SU-DHL-6 (cell line): ENCODE data around the gene DOK7.

Experiments used
- H2AFZ ChIP-seq: fragments of 200-600 bp; sonication (generic); 2 replicates; pipeline ENCODE4 v1.6.1; 2014; ENCODE audit warnings: low read depth, mild to moderate bottlenecking, moderate library complexity, mixed read lengths, antibody characterized with exemption, low read length; ENCODE audit not compliant: severe bottlenecking
- H3F3A ChIP-seq: fragments of 200-600 bp; shearing (Covaris generic); 2 replicates; pipeline ENCODE4 v1.6.0; 2016; ENCODE audit warnings: antibody characterized with exemption, mild to moderate bottlenecking; ENCODE audit not compliant: insufficient read depth
- H3K27ac ChIP-seq: fragments of 200-600 bp; sonication (generic); 2 replicates; pipeline ENCODE4 v1.5.1; 2016; ENCODE audit warnings: low read depth, mild to moderate bottlenecking, low read length, moderate library complexity, mixed read lengths
- H3K27me3 ChIP-seq: fragments of 200-600 bp; sonication (generic), shearing (Covaris generic); 2 replicates; pipeline ENCODE4 v1.6.0; 2014; ENCODE audit warnings: mild to moderate bottlenecking, low read length
- H3K36me3 ChIP-seq: fragments of 200-600 bp; sonication (generic); 2 replicates; pipeline ENCODE4 v1.6.1; 2014; ENCODE audit warnings: mild to moderate bottlenecking, low read length, mixed read lengths
- H3K4me2 ChIP-seq: fragments of 300-600, 200-600 bp; shearing (Covaris generic), sonication (generic); 2 replicates; pipeline ENCODE4 v1.6.0; 2014; ENCODE audit warnings: low read length, low read depth, mild to moderate bottlenecking; ENCODE audit not compliant: poor library complexity, severe bottlenecking
- H3K4me3 ChIP-seq: fragments of 200-600 bp; sonication (generic); 2 replicates; pipeline ENCODE4 v1.5.1; 2014; ENCODE audit warnings: antibody characterized with exemption, low read length, mild to moderate bottlenecking, mixed read lengths; ENCODE audit not compliant: insufficient read depth, poor library complexity, severe bottlenecking
- H3K79me2 ChIP-seq: fragments of 200-600 bp; sonication (generic); 2 replicates; pipeline ENCODE4 v1.6.1; 2014; ENCODE audit warnings: mild to moderate bottlenecking, low read length, moderate library complexity; ENCODE audit not compliant: insufficient read depth
- H3K9ac ChIP-seq: fragments of 200-600 bp; sonication (generic); 2 replicates; pipeline ENCODE4 v1.7.0; 2014; ENCODE audit warnings: mild to moderate bottlenecking, low read length
- H3K9me2 ChIP-seq: fragments of 200-600 bp; sonication (generic); replicated peaks from 2 replicates; pipeline ENCODE4 v1.6.1; 2014; ENCODE audit warnings: low read length; ENCODE audit not compliant: insufficient read depth
- H3K9me3 ChIP-seq: fragments of 200-600 bp; sonication (generic); 2 replicates; pipeline ENCODE4 v1.6.1; 2014; ENCODE audit warnings: low read length, mixed read lengths; ENCODE audit not compliant: insufficient read depth
- H4K20me1 ChIP-seq: fragments of 200-600 bp; sonication (generic); 2 replicates; pipeline ENCODE4 v1.6.1; 2014; ENCODE audit warnings: low read depth, mild to moderate bottlenecking, antibody characterized with exemption, low read length, moderate library complexity, mixed read lengths
- CTCF ChIP-seq: fragments of 200-600 bp; sonication (generic); IDR thresholded peaks from one replicate; pipeline ENCODE4 v1.5.1; 2017; ENCODE audit warnings: antibody characterized with exemption, mild to moderate bottlenecking, low read length, moderate library complexity; ENCODE audit not compliant: insufficient read depth, poor library complexity, severe bottlenecking
- EZH2phosphoT487 ChIP-seq: fragments of 200-600 bp; sonication (generic), shearing (Covaris generic); conservative IDR thresholded peaks from 2 replicates; pipeline ENCODE4 v1.6.1; 2018; ENCODE audit warnings: mild to moderate bottlenecking, antibody characterized with exemption, low read length, moderate library complexity, mixed read lengths

Gene DOK7

GRCh38 chr4:3476936-3477749 is 14.0 kb downstream of the DOK7 start:
- Histone ChIP-seq H4K20me1 (no peaks in the 10 kb centered on the region), H3K27me3 (no peaks in the 10 kb centered on the region), H3K27ac (no peak overlapping the region), H3K4me3 (no peak overlapping the region), H3K9me3 (no peaks in the 10 kb centered on the region), H3K9me2 (no peaks in the 10 kb centered on the region), H3K9ac (no peak overlapping the region), H3K79me2 (no peaks in the 10 kb centered on the region), H3K4me2 (no peak overlapping the region), H3K36me3 (no peaks in the 10 kb centered on the region), H2AFZ (no peak overlapping the region), H3F3A (no peaks in the 10 kb centered on the region)
- TF ChIP-seq EZH2phosphoT487 (no peak), CTCF (no peak)

GRCh38 chr4:3477750-3478430 is 14.8 kb downstream of the DOK7 start:
- H3K4me3 ChIP-seq: no peak overlapping the region
- no peaks in the 10 kb centered on the region for H3K79me2 ChIP-seq
- no peak overlapping the region for H3K9ac ChIP-seq
- H4K20me1 ChIP-seq: no peaks in the 10 kb centered on the region
- TF ChIP-seq EZH2phosphoT487: no peak
- no peak for TF ChIP-seq CTCF
- H3K9me3 ChIP-seq: no peaks in the 10 kb centered on the region
- H3K4me2 ChIP-seq: no peak overlapping the region
- H3F3A ChIP-seq: no peaks in the 10 kb centered on the region
- H3K36me3 ChIP-seq: no peaks in the 10 kb centered on the region
- H2AFZ ChIP-seq: no peak overlapping the region
- no peaks in the 10 kb centered on the region for H3K27me3 ChIP-seq
- H3K9me2 ChIP-seq: no peaks in the 10 kb centered on the region
- H3K27ac ChIP-seq: no peak overlapping the region

GRCh38 chr4:3478446-3479357 is 15.6 kb downstream of the DOK7 start:
- TF ChIP-seq EZH2phosphoT487 (no peak), CTCF (no peak)
- Histone ChIP-seq H3K79me2 (no peaks in the 10 kb centered on the region), H3K9ac (no peak overlapping the region), H3K9me2 (no peaks in the 10 kb centered on the region), H3K27ac (no peak overlapping the region), H4K20me1 (no peaks in the 10 kb centered on the region), H3K4me2 (no peak overlapping the region), H3F3A (no peaks in the 10 kb centered on the region), H2AFZ (no peak overlapping the region), H3K27me3 (no peaks in the 10 kb centered on the region), H3K9me3 (no peaks in the 10 kb centered on the region), H3K4me3 (no peak overlapping the region), H3K36me3 (no peaks in the 10 kb centered on the region)
